ENCODE data around the gene PLCB3. TPM values are rescaled to one million over a fixed set of nuclear protein-coding genes. Genes with fewer than 3 reads are reported as not detected.
A peak's percentile ranks its signal among the peaks of the same experiment; 100 is the strongest.

The PLCB3 gene
- total and polyA plus RNA-seq, 2 of the 13 experiments (the other 11 are each of a cell fraction or from before 2014, with no cell fraction given): 7.5 to 13.8 TPM

GRCh38 chr11:64245797-64246620 is 5.3 kb upstream of the PLCB3 start (continued):
- TF ChIP-seq ZNF780A (CRISPR knock-in tag; IDR thresholded peaks at IDR 0.05): 0 out of 2 replicates have a peak, but pooled peaks have one; percentile 3
- TF ChIP-seq ZNF225 (CRISPR knock-in tag; IDR thresholded peaks at IDR 0.05): peak; percentile 74; the same call in 1 of the 2 replicates
- TF ChIP-seq ZNF691 (CRISPR knock-in tag; IDR thresholded peaks at IDR 0.05; ENCODE audit: borderline replicate concordance, low read depth): peak; percentile 43; the same call in 1 of the 2 replicates
- peak; percentile 13; the same call in 1 of the 2 replicates for TF ChIP-seq RCOR2 (CRISPR knock-in tag; IDR thresholded peaks at IDR 0.05)
- peak; percentile 10 for TF ChIP-seq PATZ1 (CRISPR knock-in tag; IDR thresholded peaks at IDR 0.05)
- peak; percentile 26; the same call in 1 of the 2 replicates for TF ChIP-seq TAF1 (CRISPR knock-in tag; IDR thresholded peaks at IDR 0.05)
- TF ChIP-seq HNRNPLL (IDR thresholded peaks at IDR 0.05; ENCODE audit: low read depth, low read length, poor library complexity, severe bottlenecking): peak; percentile 0
- peak; percentile 54; the same call in 1 of the 2 replicates for TF ChIP-seq MEIS2 (CRISPR knock-in tag; IDR thresholded peaks at IDR 0.05)
- TF ChIP-seq TEAD3 (CRISPR knock-in tag; optimal IDR thresholded peaks at IDR 0.05; ENCODE audit: borderline replicate concordance): peak; percentile 39
- TF ChIP-seq FOXO1 (CRISPR knock-in tag; IDR thresholded peaks at IDR 0.05): no peak
- TF ChIP-seq ZNF770 (CRISPR knock-in tag; IDR thresholded peaks at IDR 0.05): no peak
- no peak for TF ChIP-seq ZIK1 (CRISPR knock-in tag; IDR thresholded peaks at IDR 0.05; ENCODE audit: borderline replicate concordance, low read depth)
- TF ChIP-seq ZNF543 (CRISPR knock-in tag; IDR thresholded peaks at IDR 0.05): 0 out of 2 replicates have a peak, but pooled peaks have one; percentile 44
- 0 out of 2 replicates have a peak, but pooled peaks have one; percentile 52 for TF ChIP-seq ZNF619 (CRISPR knock-in tag; IDR thresholded peaks at IDR 0.05)
- peak; percentile 8; the same call in 1 of the 2 replicates for TF ChIP-seq ZNF281 (CRISPR knock-in tag; IDR thresholded peaks at IDR 0.05; ENCODE audit: borderline replicate concordance)
- TF ChIP-seq HNF4A (CRISPR knock-in tag; IDR thresholded peaks at IDR 0.05): 0 out of 2 replicates have a peak, but pooled peaks have one; percentile 4
- TF ChIP-seq HNRNPL (IDR thresholded peaks at IDR 0.05; ENCODE audit: low read depth, low read length): peak; percentile 69; the same call in 1 of the 2 replicates
